ENCODE results near the gene CCL21.

DNA sequence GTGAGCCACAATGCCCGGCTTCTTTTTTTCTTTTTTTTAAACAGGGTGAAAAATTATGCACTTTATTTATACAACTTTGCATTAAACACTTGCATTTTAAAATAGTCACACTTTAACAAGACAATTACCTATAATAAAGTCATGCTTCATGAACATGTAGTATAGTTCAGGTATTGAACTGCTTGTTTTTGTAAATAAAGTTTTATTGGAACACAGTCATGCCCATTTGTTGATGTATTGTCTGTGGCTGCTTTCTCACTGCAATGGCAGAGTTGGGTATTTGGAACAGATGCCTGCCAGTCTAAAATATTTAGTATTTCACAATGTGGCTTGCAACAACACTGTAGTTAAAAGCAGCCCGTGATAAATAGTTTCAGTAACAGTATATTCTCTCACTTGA, 32.8 kb upstream of the CCL21 start:
- no peak for TF ChIP-seq POLR2A (IDR thresholded peaks at IDR 0.05)
- TF ChIP-seq, protein P1, sequence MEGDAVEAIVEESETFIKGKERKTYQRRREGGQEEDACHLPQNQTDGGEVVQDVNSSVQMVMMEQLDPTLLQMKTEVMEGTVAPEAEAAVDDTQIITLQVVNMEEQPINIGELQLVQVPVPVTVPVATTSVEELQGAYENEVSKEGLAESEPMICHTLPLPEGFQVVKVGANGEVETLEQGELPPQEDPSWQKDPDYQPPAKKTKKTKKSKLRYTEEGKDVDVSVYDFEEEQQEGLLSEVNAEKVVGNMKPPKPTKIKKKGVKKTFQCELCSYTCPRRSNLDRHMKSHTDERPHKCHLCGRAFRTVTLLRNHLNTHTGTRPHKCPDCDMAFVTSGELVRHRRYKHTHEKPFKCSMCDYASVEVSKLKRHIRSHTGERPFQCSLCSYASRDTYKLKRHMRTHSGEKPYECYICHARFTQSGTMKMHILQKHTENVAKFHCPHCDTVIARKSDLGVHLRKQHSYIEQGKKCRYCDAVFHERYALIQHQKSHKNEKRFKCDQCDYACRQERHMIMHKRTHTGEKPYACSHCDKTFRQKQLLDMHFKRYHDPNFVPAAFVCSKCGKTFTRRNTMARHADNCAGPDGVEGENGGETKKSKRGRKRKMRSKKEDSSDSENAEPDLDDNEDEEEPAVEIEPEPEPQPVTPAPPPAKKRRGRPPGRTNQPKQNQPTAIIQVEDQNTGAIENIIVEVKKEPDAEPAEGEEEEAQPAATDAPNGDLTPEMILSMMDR (IDR thresholded peaks at IDR 0.05): no peak
